ENCODE data around the gene TMOD1.
"Not testable (repeated sequence)": the region's sequence is repeated elsewhere in the genome, so short reads cannot be mapped to it uniquely, and the experiment has no call there.

TMOD1 gene

DNA sequence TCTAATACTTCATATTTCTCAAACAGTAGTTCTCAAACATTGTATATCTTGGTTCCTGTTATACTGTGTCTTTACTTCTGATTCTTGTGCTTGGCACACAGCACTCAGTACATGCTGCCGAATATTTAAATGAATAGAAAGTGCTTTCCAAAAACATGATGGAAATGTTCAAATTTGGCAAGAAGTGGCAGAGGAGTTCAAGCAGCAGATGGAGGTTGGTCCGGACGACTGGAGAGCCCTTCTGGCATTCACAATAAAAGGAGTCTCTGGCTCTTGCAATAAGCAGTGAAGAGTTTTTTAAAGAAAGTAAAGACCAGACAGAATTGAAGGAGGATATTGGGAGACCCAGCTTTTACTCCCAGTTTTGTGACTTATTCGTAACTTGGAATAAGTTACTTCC is 95.4 kb downstream of the TMOD1 start:
- no peaks in the 10 kb centered on the region for H3K9me3 ChIP-seq (ENCODE audit: control insufficient read depth, insufficient read depth, low read length)
- no peaks in the 10 kb centered on the region for H3K27me3 ChIP-seq (ENCODE audit: control insufficient read depth, insufficient read depth, low read length)
- no peak overlapping the region for H3K9ac ChIP-seq (ENCODE audit: low read depth, low read length)
- H3K36me3 ChIP-seq (ENCODE audit: control insufficient read depth, insufficient read depth, low read length), result peaks cover 6% of the 10 kb centered on the region
- H3K4me3 ChIP-seq (ENCODE audit: low read depth, low read length), result no peak overlapping the region
- H3K4me1 ChIP-seq (ENCODE audit: control insufficient read depth, insufficient read depth, low read length), result no peaks in the 10 kb centered on the region

- Histone ChIP-seq H3K9me3 (ENCODE audit: control insufficient read depth, insufficient read depth, low read length) (no peaks in the 10 kb centered on the region), H3K4me1 (ENCODE audit: control insufficient read depth, insufficient read depth, low read length) (no peaks in the 10 kb centered on the region), H3K9ac (ENCODE audit: low read depth, low read length) (no peak overlapping the region), H3K27me3 (ENCODE audit: control insufficient read depth, insufficient read depth, low read length) (no peaks in the 10 kb centered on the region), H3K36me3 (ENCODE audit: control insufficient read depth, insufficient read depth, low read length) (peaks cover 12% of the 10 kb centered on the region), H3K4me3 (ENCODE audit: low read depth, low read length) (no peak overlapping the region)
Observed at GRCh38 chr9:97598461-97599288, 97.2 kb downstream of the TMOD1 start.

DNA sequence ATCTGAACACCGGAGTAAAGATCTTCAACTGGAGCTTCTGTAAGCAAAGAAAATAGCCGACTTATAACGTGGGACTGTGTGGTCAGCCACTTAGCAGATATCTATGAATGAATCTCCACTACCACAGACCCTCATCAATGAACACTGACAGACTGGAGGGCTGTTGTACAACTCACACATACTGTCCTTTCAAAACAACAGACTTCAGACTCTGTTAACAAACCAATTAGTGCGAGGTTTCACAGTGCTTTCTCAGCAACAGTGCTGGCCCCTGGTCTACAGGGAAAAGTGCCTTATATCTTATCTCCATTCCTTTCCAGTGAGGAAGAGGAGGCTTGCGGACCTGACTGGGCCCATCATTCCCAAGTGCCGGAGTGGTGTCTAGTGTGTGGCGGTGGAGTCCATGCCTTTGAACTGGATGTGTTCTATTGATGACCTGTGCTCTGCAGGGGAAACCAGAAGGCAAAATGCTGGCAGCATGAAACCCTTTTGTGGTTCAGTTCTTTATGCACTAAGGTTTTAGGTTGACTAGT is 97.9 kb downstream of the TMOD1 start:
- Histone ChIP-seq H3K9me3 (ENCODE audit: control insufficient read depth, insufficient read depth, low read length) (no peaks in the 10 kb centered on the region), H3K27me3 (ENCODE audit: control insufficient read depth, insufficient read depth, low read length) (no peaks in the 10 kb centered on the region), H3K9ac (ENCODE audit: low read depth, low read length) (no peak overlapping the region), H3K4me3 (ENCODE audit: low read depth, low read length) (no peak overlapping the region), H3K36me3 (ENCODE audit: control insufficient read depth, insufficient read depth, low read length) (peaks cover 13% of the 10 kb centered on the region), H3K4me1 (ENCODE audit: control insufficient read depth, insufficient read depth, low read length) (no peaks in the 10 kb centered on the region)

DNA sequence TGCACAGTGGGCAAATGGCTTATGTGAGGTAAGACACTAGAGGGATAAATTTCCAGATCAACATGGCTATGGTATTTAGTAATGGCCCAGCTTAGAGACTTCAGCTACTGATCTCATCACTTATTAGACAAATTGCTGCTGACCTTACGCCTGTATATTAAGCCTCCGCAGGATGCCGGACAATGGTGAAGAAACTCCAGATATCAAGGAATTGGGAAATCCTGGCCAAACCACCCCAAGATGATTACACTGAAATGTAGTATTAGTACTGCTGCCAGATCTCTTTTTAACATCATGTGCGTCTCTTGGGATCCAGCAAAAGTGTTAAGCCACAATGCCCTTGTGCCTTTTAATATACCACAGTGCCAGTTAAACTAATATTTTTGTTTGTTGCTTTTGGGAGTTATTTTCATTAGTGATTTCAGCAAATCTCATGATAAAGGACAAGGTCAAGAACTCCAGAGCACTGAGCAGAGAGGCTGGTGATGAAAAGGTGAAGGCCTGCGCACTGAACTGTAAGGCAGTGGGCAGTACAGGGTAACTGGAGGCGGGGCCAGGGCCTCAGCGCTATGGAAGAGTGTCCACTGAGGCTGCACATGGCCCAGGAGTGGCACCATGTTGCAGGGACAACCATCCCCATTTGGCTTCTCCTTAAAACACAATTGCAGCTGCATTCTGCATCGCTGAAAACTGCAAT is 99.2 kb downstream of the TMOD1 start:
- H3K27me3 ChIP-seq (ENCODE audit: control insufficient read depth, insufficient read depth, low read length), result no peaks in the 10 kb centered on the region
- no peak overlapping the region for H3K4me3 ChIP-seq (ENCODE audit: low read depth, low read length)
- no peak overlapping the region for H3K9ac ChIP-seq (ENCODE audit: low read depth, low read length)
- no peaks in the 10 kb centered on the region for H3K4me1 ChIP-seq (ENCODE audit: control insufficient read depth, insufficient read depth, low read length)
- peaks cover 22% of the 10 kb centered on the region for H3K36me3 ChIP-seq (ENCODE audit: control insufficient read depth, insufficient read depth, low read length)
- H3K9me3 ChIP-seq (ENCODE audit: control insufficient read depth, insufficient read depth, low read length), result no peaks in the 10 kb centered on the region

- H3K27me3 ChIP-seq (ENCODE audit: control insufficient read depth, insufficient read depth, low read length), result no peaks in the 10 kb centered on the region
- H3K4me1 ChIP-seq (ENCODE audit: control insufficient read depth, insufficient read depth, low read length), result no peaks in the 10 kb centered on the region
- H3K4me3 ChIP-seq (ENCODE audit: low read depth, low read length), result no peak overlapping the region
- H3K9me3 ChIP-seq (ENCODE audit: control insufficient read depth, insufficient read depth, low read length), result no peaks in the 10 kb centered on the region
- H3K36me3 ChIP-seq (ENCODE audit: control insufficient read depth, insufficient read depth, low read length), result peaks cover 22% of the 10 kb centered on the region
- H3K9ac ChIP-seq (ENCODE audit: low read depth, low read length), result no peak overlapping the region
Observed at GRCh38 chr9:97601228-97601898, 99.9 kb downstream of the TMOD1 start.

- Histone ChIP-seq H3K9ac (ENCODE audit: low read depth, low read length) (no peak overlapping the region), H3K4me3 (ENCODE audit: low read depth, low read length) (no peak overlapping the region), H3K36me3 (ENCODE audit: control insufficient read depth, insufficient read depth, low read length) (peaks cover 22% of the 10 kb centered on the region), H3K9me3 (ENCODE audit: control insufficient read depth, insufficient read depth, low read length) (no peaks in the 10 kb centered on the region), H3K27me3 (ENCODE audit: control insufficient read depth, insufficient read depth, low read length) (no peaks in the 10 kb centered on the region), H3K4me1 (ENCODE audit: control insufficient read depth, insufficient read depth, low read length) (no peaks in the 10 kb centered on the region)
Observed at GRCh38 chr9:97602430-97602829, 101.0 kb downstream of the TMOD1 start.

DNA sequence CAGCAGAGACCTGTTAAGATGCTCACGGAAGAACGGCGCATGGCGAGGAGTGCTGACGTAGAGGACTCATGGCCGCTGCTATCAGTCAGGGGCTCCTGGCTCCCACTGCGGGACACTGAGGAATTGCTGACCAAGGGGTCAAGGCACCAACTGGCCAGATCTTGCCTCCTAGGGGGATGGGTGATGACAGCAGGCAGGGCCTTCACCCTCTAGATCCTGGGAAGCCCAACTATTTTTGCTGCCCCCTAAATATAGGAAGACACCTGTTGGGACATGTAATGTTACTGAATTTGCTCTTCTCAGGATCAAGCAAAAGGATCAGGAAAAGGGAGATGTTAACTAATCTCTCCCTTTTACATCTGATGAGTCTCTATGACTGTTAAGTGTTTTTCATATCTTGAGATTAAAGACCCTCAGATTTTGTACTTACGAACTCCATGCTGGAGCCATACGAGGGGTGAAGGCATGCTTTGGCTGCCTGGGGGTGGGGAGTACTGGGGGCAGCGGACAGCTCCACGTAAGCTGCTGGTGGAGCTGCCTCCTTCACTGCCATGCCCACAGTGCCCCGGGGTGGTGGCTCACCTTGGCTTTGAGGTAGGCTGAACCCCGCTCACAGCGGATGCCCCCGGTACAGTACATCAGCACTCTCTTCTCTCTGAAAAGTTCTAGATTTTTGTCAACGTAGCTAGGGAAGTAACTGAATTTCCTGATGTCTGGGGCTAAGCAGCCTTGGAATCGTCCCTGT is 103.6 kb downstream of the TMOD1 start:
- Histone ChIP-seq H3K9me3 (ENCODE audit: control insufficient read depth, insufficient read depth, low read length) (no peaks in the 10 kb centered on the region), H3K4me3 (ENCODE audit: low read depth, low read length) (no peak overlapping the region), H3K27me3 (ENCODE audit: control insufficient read depth, insufficient read depth, low read length) (no peaks in the 10 kb centered on the region), H3K9ac (ENCODE audit: low read depth, low read length) (no peak overlapping the region), H3K4me1 (ENCODE audit: control insufficient read depth, insufficient read depth, low read length) (no peaks in the 10 kb centered on the region), H3K36me3 (ENCODE audit: control insufficient read depth, insufficient read depth, low read length) (peaks cover 22% of the 10 kb centered on the region)

DNA sequence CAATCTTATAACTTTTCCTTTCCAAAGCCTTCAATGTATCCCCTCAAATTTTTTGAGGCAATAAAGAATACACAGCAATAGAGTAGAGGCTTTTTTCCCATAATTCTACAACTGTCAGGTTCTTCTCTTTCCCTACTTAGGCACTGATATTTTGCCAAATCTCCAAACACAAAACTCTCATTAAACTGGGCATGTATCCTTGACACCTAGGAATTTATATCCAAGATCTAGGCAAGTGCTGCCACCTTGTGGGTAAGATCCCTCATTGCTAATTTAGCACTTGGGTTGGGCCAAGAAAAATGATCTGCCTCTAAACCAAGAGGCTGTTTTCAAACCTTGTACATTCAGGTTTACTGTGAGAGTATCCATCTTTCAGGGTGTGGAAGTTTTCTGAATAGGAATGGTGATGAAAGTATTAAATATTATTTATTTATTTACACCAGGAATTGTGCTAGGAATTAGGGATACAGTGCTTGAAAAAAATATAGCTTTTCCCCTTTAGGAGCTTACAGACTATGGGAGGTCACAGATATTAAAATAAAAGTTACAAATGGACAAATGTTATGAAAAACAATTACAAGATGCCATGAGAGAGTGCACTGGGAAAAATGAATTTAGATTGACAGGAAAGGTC is 114.1 kb downstream of the TMOD1 start:
- Histone ChIP-seq H3K9ac (ENCODE audit: low read depth, low read length) (no peak overlapping the region), H3K4me1 (ENCODE audit: control insufficient read depth, insufficient read depth, low read length) (no peaks in the 10 kb centered on the region), H3K36me3 (ENCODE audit: control insufficient read depth, insufficient read depth, low read length) (peaks cover 5% of the 10 kb centered on the region), H3K27me3 (ENCODE audit: control insufficient read depth, insufficient read depth, low read length) (no peaks in the 10 kb centered on the region), H3K9me3 (ENCODE audit: control insufficient read depth, insufficient read depth, low read length) (no peaks in the 10 kb centered on the region), H3K4me3 (ENCODE audit: low read depth, low read length) (no peak overlapping the region)

GRCh38 chr9:97617939-97618416 is 116.5 kb downstream of the TMOD1 start:
- H3K9me3 ChIP-seq (ENCODE audit: control insufficient read depth, insufficient read depth, low read length), result peaks cover 3% of the 10 kb centered on the region
- H3K27me3 ChIP-seq (ENCODE audit: control insufficient read depth, insufficient read depth, low read length), result no peaks in the 10 kb centered on the region
- H3K9ac ChIP-seq (ENCODE audit: low read depth, low read length), result no peak overlapping the region
- H3K4me1 ChIP-seq (ENCODE audit: control insufficient read depth, insufficient read depth, low read length), result no peaks in the 10 kb centered on the region
- no peak overlapping the region for H3K4me3 ChIP-seq (ENCODE audit: low read depth, low read length)
- H3K36me3 ChIP-seq (ENCODE audit: control insufficient read depth, insufficient read depth, low read length), result peaks cover 19% of the 10 kb centered on the region

DNA sequence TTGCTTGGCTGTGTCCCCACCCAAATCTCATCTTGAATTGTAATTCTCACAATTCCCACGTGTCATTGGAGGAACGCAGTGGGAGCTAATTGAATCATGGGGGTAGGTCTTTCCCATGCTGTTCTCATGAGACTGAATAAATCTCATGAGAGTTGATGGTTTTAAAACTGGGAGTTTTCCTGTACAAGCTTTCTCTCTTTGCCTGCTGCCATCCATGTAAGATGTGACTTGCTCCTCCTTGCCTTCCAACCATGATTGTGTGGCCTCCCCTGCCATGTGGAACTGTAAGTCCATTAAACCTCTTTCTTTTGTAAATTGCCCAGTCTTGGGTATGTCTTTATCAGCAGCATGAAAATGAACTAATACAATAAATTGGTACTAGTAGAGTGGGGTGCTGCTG is 118.6 kb downstream of the TMOD1 start:
- H3K36me3 ChIP-seq (ENCODE audit: control insufficient read depth, insufficient read depth, low read length), result peaks cover 27% of the 10 kb centered on the region
- H3K4me3 ChIP-seq (ENCODE audit: low read depth, low read length); H3K4me1 ChIP-seq (ENCODE audit: control insufficient read depth, insufficient read depth, low read length); H3K9ac ChIP-seq (ENCODE audit: low read depth, low read length); H3K9me3 ChIP-seq (ENCODE audit: control insufficient read depth, insufficient read depth, low read length); H3K27me3 ChIP-seq (ENCODE audit: control insufficient read depth, insufficient read depth, low read length): not testable (repeated sequence)

GRCh38 chr9:97622483-97622882 is 121.0 kb downstream of the TMOD1 start:
- H3K9ac ChIP-seq (ENCODE audit: low read depth, low read length); H3K9me3 ChIP-seq (ENCODE audit: control insufficient read depth, insufficient read depth, low read length); H3K4me3 ChIP-seq (ENCODE audit: low read depth, low read length); H3K27me3 ChIP-seq (ENCODE audit: control insufficient read depth, insufficient read depth, low read length); H3K4me1 ChIP-seq (ENCODE audit: control insufficient read depth, insufficient read depth, low read length): not testable (repeated sequence)
- peaks cover 22% of the 10 kb centered on the region for H3K36me3 ChIP-seq (ENCODE audit: control insufficient read depth, insufficient read depth, low read length)
